ENCODE measurements around the gene NOTCH1.
A peak's percentile ranks its signal among the peaks of the same experiment; 100 is the strongest.

Gene NOTCH1

GRCh38 chr9:136521537-136521936 is 24.3 kb downstream of the NOTCH1 start (continued):
- TF ChIP-seq ZNF449 (tag by site-specific recombination; IDR thresholded peaks at IDR 0.05), result peak; percentile 40; the same call in 1 of the 2 replicates
- 0 out of 2 replicates have a peak, but pooled peaks have one; percentile 37 for TF ChIP-seq ZNF600 (tag by site-specific recombination; IDR thresholded peaks at IDR 0.05)
- 0 out of 2 replicates have a peak, but pooled peaks have one; percentile 10 for TF ChIP-seq PATZ1 (tag by site-specific recombination; IDR thresholded peaks at IDR 0.05)
- TF ChIP-seq ZNF785 (tag by site-specific recombination; IDR thresholded peaks at IDR 0.05), result no peak

GRCh38 chr9:136520053-136520540 is 25.8 kb downstream of the NOTCH1 start:
- H3K27ac ChIP-seq (ENCODE audit: extremely low read depth, low read depth, low read length), result no peak overlapping the region

GRCh38 chr9:136519263-136520052 is 26.4 kb downstream of the NOTCH1 start:
- H3K9me3 ChIP-seq (ENCODE audit: control insufficient read depth, insufficient read depth, low read depth, low read length), result no peaks in the 10 kb centered on the region
- peaks cover 0 to 42% of the 10 kb centered on the region in 2 experiments; a peak in 1 of 3 replicates for H3K36me3 ChIP-seq (ENCODE audit: control insufficient read depth in 2 of 2, insufficient read depth in 1 of 2, low read length in 2 of 2)
- no peaks in the 10 kb centered on the region for H3K4me1 ChIP-seq (ENCODE audit: control insufficient read depth, insufficient read depth, low read length)
- ChIA-PET POLR2A (no interaction called here), CTCF (no interaction called here)
- TF ChIP-seq ZNF280D (tag by site-specific recombination; IDR thresholded peaks at IDR 0.05) (no peak), ZNF175 (tag by site-specific recombination; IDR thresholded peaks at IDR 0.05) (no peak), ZIC2 (tag by site-specific recombination; IDR thresholded peaks at IDR 0.05) (peak; percentile 39; the same call in 1 of the 2 replicates), ZNF23 (tag by site-specific recombination; IDR thresholded peaks at IDR 0.05; ENCODE audit: borderline replicate concordance) (no peak), GLI2 (tag by site-specific recombination; IDR thresholded peaks at IDR 0.05; ENCODE audit: borderline replicate concordance, low read depth) (no peak)
- H3K4me3 ChIP-seq (ENCODE audit: low read depth, low read length), result no peak overlapping the region
- H3K27ac ChIP-seq (ENCODE audit: extremely low read depth, low read depth, low read length), result no peak overlapping the region

More at GRCh38 chr9:136520053-136520540, 25.8 kb downstream of the NOTCH1 start:
- CTCF ChIA-PET, result no interaction called here
- Histone ChIP-seq H3K36me3 (ENCODE audit: control insufficient read depth in 2 of 2, insufficient read depth in 1 of 2, low read length in 2 of 2) (peaks cover 0 to 35% of the 10 kb centered on the region in 2 experiments; a peak in 1 of 3 replicates), H3K4me3 (ENCODE audit: low read depth, low read length) (no peak overlapping the region), H3K4me1 (ENCODE audit: control insufficient read depth, insufficient read depth, low read length) (no peaks in the 10 kb centered on the region), H3K9me3 (ENCODE audit: control insufficient read depth, insufficient read depth, low read depth, low read length) (no peaks in the 10 kb centered on the region)
- TF ChIP-seq ZFHX2 (tag by site-specific recombination; conservative IDR thresholded peaks at IDR 0.05) (0 out of 2 replicates have a peak, but pooled peaks have one; percentile 8), RBAK (tag by site-specific recombination; IDR thresholded peaks at IDR 0.05) (no peak), PRDM4 (tag by site-specific recombination; IDR thresholded peaks at IDR 0.05) (no peak)
- POLR2A ChIA-PET, result interaction anchor here (0.7 kb wide), 1 partner anchor 208 kb away, joined by 3 read pairs; no protein-coding TSS in a partner anchor
